HG03469 (cell line): Measurements from ENCODE around the gene IL32.
A peak's percentile ranks its signal among the peaks of the same experiment; 100 is the strongest.
"Not testable (repeated sequence)": the region's sequence is repeated elsewhere in the genome, so short reads cannot be mapped to it uniquely, and the experiment has no call there.

Experiments
- ATAC-seq: cut with Tn5 transposase; IDR thresholded peaks from one replicate; pipeline ENCODE4 v1.9.1; 2021; ENCODE audit warnings: mild to moderate bottlenecking, moderate library complexity, moderate number of reproducible peaks; ENCODE audit not compliant: unreplicated experiment

Gene IL32

DNA sequence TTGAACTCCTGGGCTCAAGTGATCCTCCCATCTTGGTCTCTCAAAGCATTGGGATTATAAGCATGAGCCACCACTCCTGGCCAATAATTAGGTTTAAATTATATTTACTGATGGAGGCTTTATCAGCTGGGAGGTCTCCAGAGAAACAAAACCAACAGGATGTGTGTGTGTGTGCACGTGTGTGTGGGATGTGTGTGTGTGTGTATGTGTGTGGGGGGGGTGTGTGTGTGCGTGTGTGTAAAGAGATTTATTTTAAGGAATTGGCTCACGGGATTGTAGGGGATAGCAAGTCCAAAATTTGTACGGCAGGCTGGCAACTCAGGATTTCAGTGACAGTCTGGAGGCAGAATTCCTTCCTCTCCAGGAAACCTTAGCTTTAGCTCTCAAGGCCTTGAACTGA, 14.4 kb upstream of the IL32 start:
- no peak for ATAC-seq

DNA sequence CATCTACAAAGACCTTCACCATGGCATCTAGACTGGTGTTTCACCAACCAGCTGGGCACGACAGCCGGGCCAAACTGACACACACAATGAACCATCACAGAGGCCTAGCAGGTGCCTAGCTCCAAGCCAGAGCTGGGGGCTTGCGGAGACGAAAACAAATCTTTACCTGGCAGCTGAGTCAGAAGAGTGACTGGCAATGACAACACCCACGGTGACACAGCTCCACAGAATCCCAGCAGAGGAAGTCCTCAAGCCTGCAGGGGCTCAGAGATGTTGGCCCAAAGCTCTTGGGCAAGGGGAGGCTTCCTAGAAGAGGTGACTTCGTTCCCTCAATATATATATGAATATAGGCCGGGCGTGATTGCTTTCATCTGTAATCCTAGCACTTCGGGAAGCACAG, 13.9 kb upstream of the IL32 start:
- no peak for ATAC-seq

GRCh38 chr16:3052571-3053329, 12.7 kb upstream of the IL32 start:
- ATAC-seq: not testable (repeated sequence)

DNA sequence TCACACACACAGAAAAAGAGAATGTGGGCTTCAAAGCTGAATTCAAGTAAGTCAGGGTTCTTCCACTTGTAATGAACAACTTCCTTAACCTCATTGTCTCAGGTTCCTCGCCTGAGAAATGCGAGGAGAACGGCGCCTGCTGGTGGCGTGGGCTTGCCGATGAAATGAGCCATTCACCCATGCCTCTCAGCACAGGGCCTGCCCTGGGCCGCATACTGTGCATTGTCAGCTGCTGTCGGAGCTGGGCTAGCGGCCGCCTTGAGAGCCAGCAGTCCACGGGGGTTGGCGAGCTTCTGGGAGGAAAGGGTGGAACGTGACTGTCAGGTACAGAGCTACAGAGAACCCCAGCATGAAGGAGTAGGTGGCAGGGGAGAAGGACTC, 12.1 kb upstream of the IL32 start:
- ATAC-seq: not testable (repeated sequence)

DNA sequence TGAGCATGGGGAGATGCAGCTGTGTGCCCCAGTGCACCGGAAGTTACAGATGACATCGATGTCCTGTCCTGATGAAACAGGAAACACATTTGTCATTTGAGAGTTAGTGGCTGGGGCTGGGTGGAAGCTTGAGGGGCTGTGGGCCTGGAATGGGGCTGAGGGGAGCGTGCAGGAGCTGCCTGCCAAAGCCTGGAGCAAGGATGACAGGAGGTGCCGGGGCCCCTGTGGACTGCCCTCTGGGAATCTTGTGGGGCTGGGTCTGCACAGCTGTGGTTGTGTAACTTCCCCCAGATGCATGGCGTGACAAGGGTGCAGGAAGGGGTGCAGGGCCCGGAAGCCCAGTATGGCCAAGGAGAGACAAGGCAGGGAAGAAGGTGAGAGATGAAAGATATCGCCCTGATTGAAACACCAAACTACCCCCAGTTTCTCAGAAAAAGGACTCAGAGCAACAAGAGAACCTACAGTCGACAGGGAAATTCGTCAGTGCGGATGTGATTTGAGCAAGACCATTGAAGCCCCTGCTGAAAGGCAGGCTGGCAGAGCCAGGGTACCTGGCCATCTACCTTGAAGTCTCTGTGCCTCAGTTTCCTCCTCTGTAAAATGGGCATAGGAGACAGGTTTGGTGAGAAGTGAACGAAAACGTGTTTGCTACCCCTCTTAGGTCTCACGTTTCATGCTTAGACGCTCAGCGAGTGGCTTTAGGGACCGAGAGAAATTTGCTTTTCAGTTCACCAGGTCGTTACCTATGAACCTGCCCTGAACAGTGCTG, 10.3 kb upstream of the IL32 start:
- ATAC-seq: no peak

DNA sequence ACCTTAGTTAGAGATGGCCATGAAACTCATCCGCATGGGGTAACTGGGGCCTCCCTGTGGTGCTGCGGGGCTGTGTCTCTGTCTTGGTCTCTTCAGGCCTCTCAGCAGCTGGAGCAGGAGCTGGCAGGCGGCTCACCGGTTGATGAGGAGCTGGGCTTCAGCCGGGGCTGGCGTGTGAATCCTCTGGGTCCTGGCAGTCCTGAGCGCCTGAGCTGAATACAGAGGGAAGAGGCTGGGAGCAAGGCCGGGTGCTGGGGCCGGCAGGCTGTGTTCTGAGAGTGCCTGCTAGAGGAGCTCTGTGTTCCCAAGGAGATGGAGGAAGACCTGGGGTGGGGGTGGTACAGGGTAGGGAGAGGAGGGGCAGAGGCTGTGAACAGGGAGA, 9.7 kb upstream of the IL32 start:
- ATAC-seq: not testable (repeated sequence)

- ATAC-seq: no peak
Observed at GRCh38 chr16:3056336-3057180, 8.9 kb upstream of the IL32 start.

DNA sequence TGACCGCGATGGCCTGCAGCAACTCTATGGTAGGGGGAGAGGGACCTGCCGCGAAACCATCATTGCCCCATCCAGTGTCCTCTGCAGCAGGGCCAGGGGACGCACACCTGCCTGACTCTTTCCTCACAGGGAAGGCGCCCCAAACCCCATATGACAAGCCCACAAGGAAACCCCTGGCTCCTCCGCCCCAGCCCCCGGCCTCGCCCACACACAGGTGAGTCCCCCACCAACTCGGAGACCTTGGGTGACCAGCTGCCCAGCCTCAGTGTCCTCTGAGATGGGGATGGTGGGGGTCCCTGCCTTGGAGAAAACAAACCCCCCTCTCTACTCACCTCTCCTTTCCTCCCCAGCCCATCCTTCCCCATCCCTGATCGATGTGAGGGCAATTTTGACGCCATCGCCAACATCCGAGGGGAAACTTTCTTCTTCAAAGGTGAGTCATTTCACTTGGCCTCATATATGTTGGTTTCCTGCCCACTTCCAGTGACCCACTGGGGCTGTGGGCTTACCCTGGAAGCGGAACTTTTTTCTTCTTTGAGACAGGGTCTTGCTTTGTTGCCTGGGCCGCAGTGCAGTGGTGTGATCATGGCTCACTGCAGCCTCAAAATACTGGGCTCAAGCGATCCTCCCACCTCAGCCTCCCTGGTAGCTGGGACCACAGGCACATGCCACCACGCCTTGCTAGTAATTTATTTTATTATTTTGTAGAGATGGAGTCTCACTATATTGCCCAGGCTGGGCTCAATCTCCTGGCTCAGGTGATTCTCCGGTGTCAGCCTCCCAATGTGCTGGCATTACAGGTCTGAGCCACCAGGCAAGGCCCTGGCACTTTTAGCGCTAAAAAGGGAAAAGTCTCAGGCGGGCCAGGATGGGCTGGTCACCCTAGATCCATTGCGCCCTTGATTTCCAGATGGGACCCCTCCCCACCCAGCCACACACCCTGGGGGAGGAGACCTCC, 8.0 kb upstream of the IL32 start:
- no peak for ATAC-seq

DNA sequence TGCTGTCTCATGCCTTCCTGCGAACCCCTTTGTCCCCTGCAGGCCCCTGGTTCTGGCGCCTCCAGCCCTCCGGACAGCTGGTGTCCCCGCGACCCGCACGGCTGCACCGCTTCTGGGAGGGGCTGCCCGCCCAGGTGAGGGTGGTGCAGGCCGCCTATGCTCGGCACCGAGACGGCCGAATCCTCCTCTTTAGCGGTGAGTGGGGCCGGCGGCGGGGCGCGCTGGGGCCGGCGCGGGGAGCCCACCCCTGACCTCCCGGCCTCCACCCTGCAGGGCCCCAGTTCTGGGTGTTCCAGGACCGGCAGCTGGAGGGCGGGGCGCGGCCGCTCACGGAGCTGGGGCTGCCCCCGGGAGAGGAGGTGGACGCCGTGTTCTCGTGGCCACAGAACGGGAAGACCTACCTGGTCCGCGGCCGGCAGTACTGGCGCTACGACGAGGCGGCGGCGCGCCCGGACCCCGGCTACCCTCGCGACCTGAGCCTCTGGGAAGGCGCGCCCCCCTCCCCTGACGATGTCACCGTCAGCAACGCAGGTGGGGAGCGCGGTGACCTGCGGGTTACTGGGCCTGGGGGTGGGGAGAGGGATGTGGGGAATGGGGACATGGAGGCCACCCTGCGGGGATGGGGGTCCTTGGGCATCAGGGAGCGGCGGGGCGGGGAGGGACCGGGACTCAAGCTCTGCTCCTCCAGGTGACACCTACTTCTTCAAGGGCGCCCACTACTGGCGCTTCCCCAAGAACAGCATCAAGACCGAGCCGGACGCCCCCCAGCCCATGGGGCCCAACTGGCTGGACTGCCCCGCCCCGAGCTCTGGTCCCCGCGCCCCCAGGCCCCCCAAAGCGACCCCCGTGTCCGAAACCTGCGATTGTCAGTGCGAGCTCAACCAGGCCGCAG, 7.1 kb upstream of the IL32 start:
- no peak for ATAC-seq

- ATAC-seq: peak; percentile 49
Observed at GRCh38 chr16:3059041-3059722, 6.3 kb upstream of the IL32 start.

DNA sequence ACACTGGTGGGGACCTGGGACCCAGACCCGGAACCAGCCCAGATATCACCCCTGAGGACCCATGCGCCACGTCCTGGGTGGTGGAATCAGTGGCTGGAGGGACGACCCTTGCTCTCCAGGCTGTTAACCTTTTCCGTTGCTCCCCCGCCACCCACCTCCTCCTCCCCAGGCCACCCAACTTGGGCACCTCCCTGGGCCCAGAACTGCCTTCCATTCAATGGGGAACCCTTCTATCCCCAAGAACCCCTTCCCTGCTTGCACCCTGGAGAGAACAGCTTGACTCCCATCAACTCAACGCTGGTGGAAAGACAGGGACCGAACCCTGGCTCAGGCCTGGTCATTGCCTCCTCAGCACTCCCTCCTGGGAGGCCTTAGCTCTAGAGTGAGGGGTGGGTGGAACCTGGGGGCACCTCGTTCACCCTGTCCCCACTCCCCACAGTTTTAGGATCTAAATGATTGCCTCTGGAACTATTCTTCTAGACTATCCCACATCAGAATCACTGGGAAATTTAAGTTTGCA, 5.7 kb upstream of the IL32 start:
- ATAC-seq: no peak

DNA sequence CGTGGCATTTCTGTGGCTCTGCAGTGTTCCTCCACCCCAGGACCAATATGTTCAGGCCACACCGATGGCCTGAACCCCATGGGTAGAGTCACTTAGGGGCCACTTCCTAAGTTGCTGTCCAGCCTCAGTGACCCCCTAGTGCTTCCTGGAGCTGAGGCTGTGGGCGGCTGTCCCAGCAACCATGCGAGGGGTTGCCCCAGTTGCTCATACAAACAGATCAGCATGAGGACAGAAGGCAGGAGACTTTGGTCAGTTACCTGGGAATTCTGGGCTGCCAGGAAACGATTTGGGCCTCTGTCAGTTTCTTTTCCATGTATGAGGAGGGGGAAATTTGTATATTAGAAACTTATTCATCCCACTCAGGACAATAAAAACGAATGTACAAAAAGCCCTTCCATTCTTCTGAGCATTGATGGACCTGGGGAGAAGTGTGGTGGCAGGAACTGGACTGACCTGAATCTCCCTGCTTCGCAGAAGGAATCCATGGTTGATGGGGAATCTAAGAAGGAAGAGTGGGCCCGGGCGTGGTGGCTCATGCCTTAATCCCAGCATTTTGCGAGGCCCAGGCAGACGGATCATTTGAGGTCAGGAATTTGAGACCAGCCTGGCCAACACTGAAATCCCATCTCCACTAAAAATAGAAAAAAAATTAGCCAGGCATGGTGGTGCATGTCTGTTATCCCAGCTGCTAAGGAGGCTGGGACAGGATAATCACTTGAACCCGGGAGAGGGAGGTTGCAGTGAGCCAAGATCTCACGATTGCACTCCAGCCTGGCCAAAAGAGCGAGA, 4.9 kb upstream of the IL32 start:
- no peak for ATAC-seq

DNA sequence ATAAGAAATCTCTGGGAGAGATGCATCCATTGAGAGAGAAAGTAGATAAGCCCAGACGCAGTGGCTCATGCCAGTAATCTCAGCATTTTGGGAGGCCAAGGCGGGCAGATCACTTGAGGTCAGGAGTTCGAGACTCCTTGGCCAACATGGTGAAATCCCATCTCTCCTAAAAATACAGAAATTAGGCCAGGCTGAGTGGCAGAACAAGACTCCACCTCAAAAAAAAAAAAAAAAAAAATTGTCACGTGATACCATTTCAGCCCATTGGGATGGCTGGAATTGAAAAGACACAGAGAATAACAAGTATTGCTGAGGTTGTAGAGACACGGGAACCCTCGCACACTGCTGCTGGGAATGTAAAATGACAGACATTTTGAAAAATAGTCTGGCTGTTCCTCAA, 2.9 kb upstream of the IL32 start:
- no peak for ATAC-seq

DNA sequence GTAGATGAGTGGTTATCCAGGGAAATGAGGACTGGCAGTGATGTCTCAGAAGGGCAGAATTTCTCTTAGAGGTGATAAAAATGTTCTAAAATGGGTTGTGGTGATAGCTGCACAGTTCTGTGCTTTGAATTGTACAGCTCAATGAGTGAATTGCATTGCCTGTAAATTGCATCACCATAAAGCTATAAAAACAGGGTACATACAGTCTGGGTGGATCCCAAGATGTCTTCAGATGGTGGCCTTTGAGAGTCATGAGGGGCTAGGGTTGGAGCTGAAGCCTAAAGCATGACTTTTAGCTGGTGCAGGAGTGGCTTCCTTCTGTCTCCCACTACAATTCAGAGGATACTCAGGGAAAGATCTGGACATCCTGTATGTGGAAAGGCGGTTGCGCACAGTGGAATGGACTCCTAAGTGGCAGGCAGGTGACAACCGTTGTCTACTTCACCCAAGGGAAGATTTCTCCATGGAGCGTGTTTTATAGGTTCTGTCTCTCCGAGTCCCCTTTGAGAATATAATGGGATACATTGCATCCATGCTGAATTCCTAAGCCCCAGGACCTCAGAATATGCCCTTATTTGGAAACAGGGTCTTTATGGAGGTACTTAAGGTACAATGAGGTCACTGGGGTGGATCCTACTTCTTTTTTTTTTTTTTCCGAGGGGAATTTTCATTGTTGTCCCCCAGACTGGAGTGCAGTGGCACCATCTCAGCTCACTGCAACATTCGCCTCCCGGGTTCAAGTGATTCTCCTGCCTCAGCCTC, 1.6 kb upstream of the IL32 start:
- no peak for ATAC-seq

DNA sequence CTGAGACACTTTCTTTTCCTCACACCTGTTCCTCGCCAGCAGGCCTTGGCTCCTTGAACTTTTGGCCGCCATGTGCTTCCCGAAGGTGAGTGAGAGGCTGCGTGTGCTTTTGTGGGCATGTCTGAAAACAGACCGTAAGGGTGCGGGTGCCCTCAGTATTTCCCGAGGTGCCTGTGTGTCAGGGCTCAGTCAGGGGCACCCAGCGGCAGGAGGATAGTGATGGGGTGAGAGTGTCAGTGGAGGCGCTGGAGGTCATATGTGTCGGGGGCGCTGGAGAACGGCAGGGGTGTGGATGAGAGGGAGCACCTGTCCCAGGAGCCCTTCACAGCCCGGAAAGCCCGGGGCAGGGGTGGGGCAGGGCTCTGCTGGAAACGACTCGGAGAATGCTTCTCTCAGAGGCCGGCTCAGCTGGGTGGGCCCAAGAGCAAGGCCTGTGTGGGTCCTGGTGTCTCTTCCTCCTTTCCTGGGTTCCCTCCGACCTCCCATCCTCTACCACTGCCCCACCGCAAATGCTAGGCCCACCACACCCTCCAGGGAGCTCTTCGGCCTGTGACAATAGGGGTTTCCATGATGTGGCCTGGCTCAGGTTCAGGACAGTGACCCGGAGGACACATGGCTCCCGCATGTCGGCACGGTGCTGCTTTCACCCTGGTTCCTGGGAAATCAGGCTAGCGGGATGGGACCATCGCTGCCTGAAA, 451 bp downstream of the IL32 start:
- ATAC-seq: no peak

DNA sequence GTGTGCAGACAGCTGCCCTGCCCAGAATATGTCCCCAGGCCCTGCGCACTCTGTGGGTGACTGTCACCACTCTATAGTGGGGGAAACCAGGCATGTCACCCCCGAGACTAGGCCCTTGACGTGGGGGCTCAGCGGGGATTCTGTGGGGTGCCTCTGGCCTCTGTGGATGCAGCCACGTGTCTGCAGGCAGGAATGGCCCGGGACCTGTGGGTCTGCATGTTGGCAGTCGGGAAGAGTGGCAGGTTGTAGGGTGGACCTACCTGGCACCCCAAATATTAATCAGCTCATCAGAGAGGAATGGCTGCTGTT, 954 bp downstream of the IL32 start:
- no peak for ATAC-seq

GRCh38 chr16:3068487-3068886, 3.0 kb downstream of the IL32 start:
- no peak for ATAC-seq
